GM21825 (cell line): ENCODE data around the gene ANXA11.

ENCODE experiments used
- ATAC-seq: cut with Tn5 transposase; IDR thresholded peaks from one replicate; pipeline ENCODE4 v1.9.1; 2021; ENCODE audit warnings: mild to moderate bottlenecking, moderate library complexity; ENCODE audit not compliant: unreplicated experiment

ANXA11 gene

GRCh38 chr10:80191589-80192270 lies 13.6 kb downstream of the ANXA11 start:
- no peak for ATAC-seq

- ATAC-seq: no peak
Measured at GRCh38 chr10:80188713-80189112, 16.6 kb downstream of the ANXA11 start.

GRCh38 chr10:80187465-80188409 lies 17.6 kb downstream of the ANXA11 start:
- ATAC-seq: peak; percentile 85

- ATAC-seq: no peak
Measured at GRCh38 chr10:80187060-80187459, 18.3 kb downstream of the ANXA11 start.

GRCh38 chr10:80186364-80187012 lies 18.8 kb downstream of the ANXA11 start:
- ATAC-seq: no peak

GRCh38 chr10:80185578-80186299 lies 19.6 kb downstream of the ANXA11 start:
- no peak for ATAC-seq

GRCh38 chr10:80184291-80184690 lies 21.0 kb downstream of the ANXA11 start:
- ATAC-seq: no peak

GRCh38 chr10:80183436-80183835 lies 21.9 kb downstream of the ANXA11 start:
- ATAC-seq: no peak

GRCh38 chr10:80182986-80183385 lies 22.4 kb downstream of the ANXA11 start:
- no peak for ATAC-seq

GRCh38 chr10:80177781-80178636 lies 27.3 kb downstream of the ANXA11 start:
- ATAC-seq: no peak

GRCh38 chr10:80176526-80176925 lies 28.8 kb downstream of the ANXA11 start:
- ATAC-seq: no peak

GRCh38 chr10:80174641-80175395 lies 30.5 kb downstream of the ANXA11 start:
- no peak for ATAC-seq

GRCh38 chr10:80173466-80173865 lies 31.9 kb downstream of the ANXA11 start:
- no peak for ATAC-seq

GRCh38 chr10:80172896-80173295 lies 32.4 kb downstream of the ANXA11 start:
- no peak for ATAC-seq

- ATAC-seq: no peak
Measured at GRCh38 chr10:80171248-80171660, 34.1 kb downstream of the ANXA11 start.

- no peak for ATAC-seq
Measured at GRCh38 chr10:80170641-80171040, 34.7 kb downstream of the ANXA11 start.

GRCh38 chr10:80170026-80170425 lies 35.3 kb downstream of the ANXA11 start:
- no peak for ATAC-seq

- no peak for ATAC-seq
Measured at GRCh38 chr10:80168679-80169380, 36.5 kb downstream of the ANXA11 start.

GRCh38 chr10:80168162-80168511 lies 37.2 kb downstream of the ANXA11 start:
- no peak for ATAC-seq
